Activated gamma-delta T cell treated with Interleukin-2 at 50 U/mL for 16 hours (primary cell): ENCODE results near the gene CD19.
"Not testable (repeated sequence)": the region's sequence is repeated elsewhere in the genome, so short reads cannot be mapped to it uniquely, and the experiment has no call there.

Source experiments
- DNase-seq: peaks from one replicate; pipeline ENCODE4 v3.0.0-alpha.2; 2020

Gene CD19

GRCh38 chr16:28937222-28937876 is 5.6 kb downstream of the CD19 start:
- DNase-seq = no peak

GRCh38 chr16:28938721-28939120 is 7.0 kb downstream of the CD19 start:
- DNase-seq = no peak

DNA sequence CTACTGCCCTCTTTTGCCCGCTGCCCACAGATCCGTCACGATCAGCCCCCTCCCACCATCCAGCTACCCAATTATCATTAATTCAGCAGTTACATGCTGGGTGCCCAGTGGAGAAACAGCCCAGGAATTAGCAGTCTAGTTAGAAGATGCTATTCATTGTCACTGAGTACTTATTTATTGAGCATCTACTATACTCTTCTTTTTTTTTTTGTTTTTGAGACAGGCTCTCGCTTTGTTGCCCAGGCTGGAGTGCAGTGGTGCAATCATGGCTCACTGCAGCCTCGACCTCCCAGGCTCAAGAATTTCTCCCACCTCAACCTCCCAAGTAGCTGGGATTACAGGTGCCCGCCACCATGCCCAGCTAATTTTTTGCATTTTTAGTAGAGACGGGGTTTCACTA is 8.1 kb downstream of the CD19 start:
- not testable (repeated sequence) for DNase-seq

DNA sequence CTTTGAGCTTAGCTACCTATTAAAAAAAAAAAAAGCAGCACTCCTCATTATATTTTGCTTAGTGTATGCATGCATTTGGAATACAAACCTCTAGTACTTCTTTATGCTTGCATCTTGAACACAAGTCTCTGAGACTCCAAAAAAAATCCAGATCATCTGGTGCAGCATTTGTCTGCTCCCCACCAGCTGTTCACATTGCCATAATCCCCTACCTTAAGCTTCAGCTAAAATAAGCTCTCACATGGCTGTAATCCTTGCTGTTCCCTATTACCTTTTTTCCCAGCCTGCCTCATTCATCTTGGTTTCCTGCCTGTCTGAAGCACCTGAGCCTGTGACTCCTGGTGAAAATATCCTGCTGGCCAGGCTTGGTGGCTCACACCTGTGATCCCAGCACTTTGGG is 11.5 kb downstream of the CD19 start:
- no peak for DNase-seq

DNA sequence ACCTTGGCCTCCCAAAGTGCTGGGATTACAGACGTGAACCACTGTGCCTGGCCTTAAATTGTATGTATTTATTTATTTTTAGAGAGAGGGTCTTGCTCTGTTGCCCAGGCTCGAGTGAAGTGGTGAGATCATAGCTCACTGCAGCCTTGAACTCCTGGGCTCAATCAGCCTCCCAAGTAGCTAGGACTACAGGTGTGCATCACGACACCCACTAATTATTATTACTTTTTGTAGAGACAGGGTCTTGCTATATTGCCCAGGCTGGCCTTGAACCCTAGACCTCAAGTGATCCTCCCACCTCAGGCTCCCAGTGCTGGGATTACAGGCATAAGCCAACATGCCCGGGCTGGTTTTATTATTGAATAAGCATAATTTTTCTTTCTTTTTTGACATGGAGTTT is 14.9 kb downstream of the CD19 start:
- no peak for DNase-seq

- DNase-seq = peak; percentile 100
These were observed 19.1 kb downstream of the CD19 start, which contains the start of gene NFATC2IP for GRCh38 chr16:28950648-28951409. Gene NFATC2IP (plus strand): TSS chr16:28950937. CDS start chr16:28951012, 75 bp downstream.

- no peak for DNase-seq
These were observed 19.7 kb downstream of the CD19 start for GRCh38 chr16:28951410-28951943.

- DNase-seq = no peak
These were observed 26.4 kb downstream of the CD19 start for GRCh38 chr16:28958216-28958615.

DNA sequence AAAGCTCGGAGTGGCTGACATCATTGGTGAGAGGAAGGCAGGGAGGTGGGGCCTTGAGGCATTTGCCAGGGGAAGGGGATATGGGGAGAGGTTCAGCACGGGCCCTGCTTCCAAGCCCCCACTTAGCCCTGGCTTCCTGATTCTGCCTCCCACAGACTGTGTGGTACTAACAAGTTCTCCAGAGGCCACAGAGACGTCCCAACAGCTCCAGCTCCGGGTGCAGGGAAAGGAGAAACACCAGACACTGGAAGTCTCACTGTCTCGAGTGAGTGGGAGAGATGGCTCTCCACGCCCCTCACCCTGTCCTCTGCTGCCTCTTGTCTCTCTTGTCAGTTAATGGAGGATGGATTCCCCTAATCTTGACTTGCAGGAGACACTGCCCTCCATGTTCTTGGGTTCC is 27.1 kb downstream of the CD19 start:
- no peak for DNase-seq

DNA sequence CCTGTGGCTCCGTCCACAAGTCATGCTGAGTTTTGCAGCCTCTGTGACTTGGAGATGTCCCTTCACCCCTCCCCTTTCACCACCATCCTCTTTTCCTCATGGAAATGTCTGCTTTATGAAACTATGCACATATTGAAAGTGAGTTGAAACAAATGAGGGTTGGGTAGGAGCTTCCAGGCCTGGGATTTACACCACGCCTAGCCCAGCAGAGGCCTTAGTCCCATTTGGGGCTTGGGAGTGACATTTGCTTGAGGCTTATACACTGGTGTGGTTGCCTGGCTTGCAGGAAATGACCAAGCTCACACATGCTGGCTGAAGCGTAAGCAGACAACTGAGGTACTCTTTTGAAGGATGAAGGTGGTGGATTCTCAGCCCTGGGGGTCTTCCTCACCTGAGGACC is 32.3 kb downstream of the CD19 start:
- no peak for DNase-seq

DNA sequence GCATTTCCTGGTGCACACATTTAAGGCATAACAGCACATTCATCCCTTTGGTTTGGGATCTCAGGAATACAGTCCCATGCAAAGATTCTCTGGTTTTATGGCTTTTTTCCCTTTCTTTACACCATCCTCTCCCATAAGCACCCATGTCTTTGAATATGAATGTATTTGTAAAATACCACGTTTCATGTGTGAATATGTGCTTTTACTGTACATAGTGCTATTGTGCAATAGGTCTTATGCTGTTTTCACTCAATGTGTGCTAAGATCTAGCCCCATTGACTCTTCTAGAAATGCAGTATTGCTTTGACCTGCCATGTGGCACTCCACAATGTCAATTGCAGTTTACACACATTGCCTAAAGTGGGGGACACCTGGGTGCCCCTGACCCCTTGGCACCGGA is 32.7 kb downstream of the CD19 start:
- DNase-seq = no peak

- no peak for DNase-seq
These were observed 35.4 kb downstream of the CD19 start for GRCh38 chr16:28967156-28967555.

- not testable (repeated sequence) for DNase-seq
These were observed 37.9 kb downstream of the CD19 start for GRCh38 chr16:28969696-28970095.

DNA sequence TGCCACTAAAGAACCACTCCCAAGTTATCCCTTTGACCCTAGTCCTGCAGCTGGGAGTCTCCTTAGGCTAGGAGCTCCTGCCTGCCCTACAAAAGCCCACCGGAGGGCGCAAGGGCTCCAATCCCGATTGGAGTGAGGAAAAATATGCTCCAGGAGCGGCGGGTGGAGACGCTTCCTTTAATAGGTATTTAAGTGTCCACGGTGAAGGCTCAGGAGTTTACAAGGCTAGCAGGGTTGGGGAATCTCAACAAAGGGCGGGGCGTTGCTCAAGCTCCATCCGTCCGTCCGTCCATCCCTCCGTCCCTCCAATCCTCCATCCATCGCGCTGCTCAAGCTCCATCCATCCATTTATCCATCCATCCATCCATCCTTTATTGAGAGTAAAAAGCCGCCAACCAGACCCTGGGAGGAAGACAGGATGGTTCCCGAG is 42.3 kb downstream of the CD19 start:
- no peak for DNase-seq

- DNase-seq = peak; percentile 89
These were observed 42.8 kb downstream of the CD19 start, which contains the start of gene SPNS1 for GRCh38 chr16:28974437-28975157. Gene SPNS1 (plus strand): TSS chr16:28974778. CDS start chr16:28975152, 374 bp downstream.

GRCh38 chr16:28975158-28975599 is 43.4 kb downstream of the CD19 start:
- no peak for DNase-seq

- DNase-seq = no peak
These were observed 46.2 kb downstream of the CD19 start for GRCh38 chr16:28977703-28978662.

DNA sequence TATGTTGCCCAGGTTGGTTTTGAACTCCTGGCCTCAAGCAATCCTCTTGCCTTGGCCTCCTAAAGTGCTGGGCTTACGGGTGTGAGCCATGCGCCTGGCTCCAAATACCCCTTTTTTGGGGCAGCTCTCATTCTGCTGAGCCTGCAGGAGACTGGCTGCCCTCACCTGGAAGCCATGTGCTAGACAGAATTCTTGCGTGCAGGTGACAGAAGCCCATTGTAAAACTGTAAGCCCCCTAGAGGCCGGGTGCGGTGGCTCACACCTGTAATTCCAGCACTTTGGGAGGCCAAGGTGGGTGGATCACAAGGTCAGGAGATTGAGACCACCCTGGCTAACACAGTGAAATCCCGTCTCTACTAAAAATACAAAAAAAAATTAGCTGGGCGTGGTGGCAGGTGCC is 48.6 kb downstream of the CD19 start:
- DNase-seq = not testable (repeated sequence)

DNA sequence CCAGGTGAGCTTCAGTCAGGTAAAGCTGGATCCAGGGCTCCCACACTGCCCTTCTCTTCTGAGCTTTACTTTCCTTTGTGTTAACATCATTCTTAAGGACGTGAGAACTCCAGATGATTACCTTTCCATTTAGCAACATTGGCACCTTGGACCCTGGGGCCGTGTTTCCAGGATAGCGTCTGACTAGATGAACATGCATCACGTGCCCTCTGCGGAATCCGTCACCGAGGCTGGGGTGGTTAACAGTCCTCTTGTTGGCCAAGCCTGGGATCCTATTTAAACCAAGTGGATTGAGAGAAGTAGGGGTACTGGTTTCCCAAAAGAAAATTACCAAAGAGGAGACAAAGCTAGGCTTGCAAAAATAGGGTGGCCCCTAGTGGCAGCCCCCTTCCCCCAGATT is 49.2 kb downstream of the CD19 start:
- DNase-seq = no peak

DNA sequence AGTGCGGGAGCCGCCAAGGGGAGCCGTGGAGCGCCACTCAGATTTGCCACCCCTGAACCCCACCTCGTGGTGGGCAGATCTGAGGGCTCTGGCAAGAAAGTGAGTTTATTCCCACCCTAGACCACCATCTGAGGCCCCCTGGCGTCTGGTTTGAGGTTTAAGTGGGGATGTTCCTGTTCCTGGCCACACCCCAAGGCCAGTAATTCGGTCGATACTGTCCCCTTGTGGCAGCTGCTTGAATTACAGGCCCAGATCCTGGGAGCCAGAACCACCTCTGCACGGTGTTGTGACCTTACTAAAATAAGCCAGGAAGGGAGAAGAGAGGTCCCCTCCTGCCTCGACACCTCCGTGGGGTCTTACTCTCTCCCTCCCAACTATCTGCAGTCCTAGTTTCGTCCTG is 49.7 kb downstream of the CD19 start:
- no peak for DNase-seq

DNA sequence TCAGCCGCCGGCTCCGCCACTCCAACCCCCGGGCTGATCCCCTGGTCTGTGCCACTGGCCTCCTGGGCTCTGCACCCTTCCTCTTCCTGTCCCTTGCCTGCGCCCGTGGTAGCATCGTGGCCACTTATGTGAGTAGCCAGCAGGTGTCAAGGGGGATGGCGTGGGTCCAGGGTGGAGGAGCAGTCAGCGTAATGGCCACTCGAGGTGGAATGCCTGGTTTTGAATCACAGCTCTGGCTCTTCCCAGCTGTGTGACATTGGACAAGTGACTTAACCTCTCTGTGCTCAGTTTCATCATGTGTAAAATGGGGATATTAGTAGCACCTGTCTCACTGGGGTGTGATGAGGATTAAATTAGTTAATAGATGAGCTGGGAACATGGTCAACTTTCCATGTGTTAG is 50.6 kb downstream of the CD19 start:
- no peak for DNase-seq

DNA sequence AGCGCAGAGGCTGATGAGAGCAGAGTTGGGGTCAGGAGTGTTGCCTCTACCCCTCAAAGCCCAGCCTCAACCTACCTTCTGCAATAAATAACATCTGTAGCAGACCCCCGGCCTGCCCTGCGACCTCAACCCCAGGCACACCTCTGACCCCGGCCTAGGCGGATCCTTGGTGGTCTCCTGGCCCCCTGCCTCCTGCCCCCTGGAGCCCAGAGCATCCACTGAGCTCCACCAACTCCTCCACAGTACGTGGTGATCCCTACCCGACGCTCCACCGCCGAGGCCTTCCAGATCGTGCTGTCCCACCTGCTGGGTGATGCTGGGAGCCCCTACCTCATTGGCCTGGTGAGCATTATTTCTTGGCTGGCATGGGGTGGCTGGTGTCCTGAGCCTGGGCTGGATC is 51.2 kb downstream of the CD19 start:
- no peak for DNase-seq
